Spleen (tissue), 11 donors: ENCODE results near the gene DCP2. TPM values are rescaled to one million over a fixed set of nuclear protein-coding genes. Genes with fewer than 3 reads are reported as not detected.

ENCODE experiments used
- DNase-seq: peaks from one replicate; pipeline ENCODE4 v3.0.0-alpha.2; 2020
- H3K27ac ChIP-seq, 8 donors: fragments of 200-600 bp; sonication (generic) in 7 of 8; 1 replicate in 4 of 8; 2 replicates in 4 of 8; pipeline versions ENCODE4 v1.5.0 to v1.8.0; 2016 to 2021; ENCODE audit warnings: inconsistent platforms in 4 of 8, mild to moderate bottlenecking in 4 of 8, moderate library complexity in 1 of 8
- H3K27me3 ChIP-seq, 7 donors: fragments of 200-600 bp; sonication (generic) in 6 of 7; replicated peaks in 1 of 7; 1 replicate in 4 of 7; 2 replicates in 3 of 7; pipeline versions ENCODE4 v1.5.0 to v1.8.0; 2016 to 2021; ENCODE audit warnings: inconsistent platforms in 3 of 7, mild to moderate bottlenecking in 1 of 7
- H3K36me3 ChIP-seq, 6 donors: fragments of 200-600 bp; sonication (generic) in 5 of 6; 1 replicate in 4 of 6; 2 replicates in 2 of 6; pipeline versions ENCODE4 v1.5.0 to v1.8.0; 2016 to 2021; ENCODE audit warnings: inconsistent platforms in 2 of 6
- H3K4me1 ChIP-seq, 6 donors: fragments of 200-600 bp; sonication (generic) in 5 of 6; 1 replicate in 3 of 6; 2 replicates in 3 of 6; pipeline versions ENCODE4 v1.5.0 to v1.8.0; 2016 to 2021; ENCODE audit warnings: inconsistent platforms in 3 of 6
- H3K4me3 ChIP-seq, 8 donors: fragments of 200-600 bp; sonication (generic) in 7 of 8; 1 replicate in 4 of 8; 2 replicates in 4 of 8; pipeline versions ENCODE4 v1.5.0 to v1.8.0; 2016 to 2021; ENCODE audit warnings: inconsistent platforms in 4 of 8, mild to moderate bottlenecking in 4 of 8, moderate library complexity in 2 of 8
- H3K9me3 ChIP-seq, 8 donors: fragments of 200-600 bp; sonication (generic) in 7 of 8; 1 replicate in 4 of 8; 2 replicates in 4 of 8; pipeline versions ENCODE4 v1.5.0 to v1.8.0; 2016 to 2021; ENCODE audit warnings: inconsistent platforms in 4 of 8
- POLR2A ChIP-seq, 3 donors: fragments of 450-650 bp; IDR thresholded peaks; one replicate each; pipeline ENCODE4 v1.5.1; 2017; ENCODE audit warnings: antibody characterized with exemption in 3 of 3, mild to moderate bottlenecking in 1 of 3
- POLR2AphosphoS5 ChIP-seq, 3 donors: sonication (generic); formaldehyde crosslinking; IDR thresholded peaks; one replicate each; pipeline ENCODE4 v1.5.1; 2017; ENCODE audit warnings: antibody characterized with exemption in 3 of 3
- WGBS, 5 donors: extraction: QIAGEN DNeasy Blood & Tissue Kit in 3 of 5; methylation state at CpG; one replicate each; pipeline versions ENCODE4 v1.1.5 to v1.1.7; 2013 to 2018; 5-methylcytosine and 5-hydroxymethylcytosine counted together
- intact Hi-C: fragments of 100-400 bp; cut with DNase I; formaldehyde crosslinking; loops from one replicate; pipeline ENCODE4 v1.15.0; 2023; ENCODE audit warnings: low total_unique reads
- polyA plus RNA-seq, 3 donors: library from polyadenylated mRNA; stranded (reverse); fragments of 200-250 nt; gene quantifications; one replicate each; pipeline ENCODE4 v1.2.1, GENCODE V29; 2013
- total RNA-seq, 7 donors: library from RNA; depleted of rRNA in 3 of 7; stranded (reverse); fragments of >200 nt in 3 of 7; fragmentation: NEBNext Ultra II Directional in 4 of 7; extraction: Animal tissue kit (Norgen Biotek cat#: 25700) in 4 of 7; gene quantifications; one replicate each; pipeline versions ENCODE4 v1.1.0 to v1.2.1, GENCODE V29; 2016 to 2021
- TF ChIP-seq, protein P1 (sequence below), 11 experiments: fragments of 200-600 bp in 7 of 11; fragments of 450-650 bp in 4 of 11; sonication (generic) in 4 of 11; IDR thresholded peaks in 8 of 11; conservative IDR thresholded peaks in 3 of 11; 1 replicate in 7 of 11; 2 replicates in 4 of 11; pipeline versions ENCODE4 v1.4.0 to v1.8.0; 2016 to 2021; ENCODE audit warnings: antibody characterized with exemption in 11 of 11, inconsistent platforms in 4 of 11, mild to moderate bottlenecking in 1 of 11
- donor health status: healthy with polysubstance abuse.
- donor health status: DM: no; HTN: no; CAD: no; lungs with moderate emphysema.
- donor health status: DM: no; HTN: no; CAD: no.
- donor health status: Bipolar disorder and iron deficiency.
- donor health status: healthy.
- donor health status: DM: no; HTN: no; CAD: no.
- donor health status: DM: yes; HTN: yes; CAD: no.

DCP2 gene
- total and polyA plus RNA-seq, 10 donors: 17.5 to 110 (median 78.4) TPM

DNA sequence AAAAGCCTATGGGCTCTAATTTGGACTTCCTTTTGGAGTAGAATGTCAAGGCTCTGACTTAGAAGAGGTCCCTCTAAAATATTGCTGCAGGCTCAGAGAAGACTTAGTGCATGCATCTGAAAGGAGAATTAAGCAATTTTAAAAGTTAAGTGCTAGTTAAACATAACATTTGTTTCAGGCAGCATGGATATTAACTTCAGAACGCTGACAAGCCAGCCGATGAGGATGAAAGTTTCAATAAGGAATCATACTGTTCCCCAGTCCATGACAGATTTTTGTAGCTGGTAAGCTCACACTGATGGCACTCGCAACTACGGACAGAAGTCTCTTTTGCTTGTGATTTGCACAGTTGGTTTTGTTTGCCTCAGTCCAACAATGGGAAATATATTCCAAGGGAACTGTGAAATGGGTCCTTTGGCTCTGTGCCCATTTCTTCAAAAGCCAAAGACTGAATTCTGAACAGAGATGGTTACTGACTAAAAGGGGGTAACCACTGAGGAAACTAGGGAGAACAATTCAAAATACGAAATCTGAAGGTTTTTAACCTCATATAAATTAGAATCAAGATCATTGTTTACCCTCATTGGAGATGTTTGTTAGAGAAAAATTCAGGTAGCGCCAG is 47.6 kb downstream of the DCP2 start:
- peaks cover 0 to 97% (median 27%) of the 10 kb centered on the region in 6 donors for H3K36me3 ChIP-seq
- no peak for DNase-seq
- WGBS, 5 donors: 77 to 95% (median 86%) methylated on average over 6 of the region's 6 CpGs
- peak overlapping the region in 6 of 8 donors; percentile 4 to 70 (median 52) for H3K27ac ChIP-seq
- no peak overlapping the region for H3K4me3 ChIP-seq
- no peaks in the 10 kb centered on the region for H3K9me3 ChIP-seq
- peaks cover 8 to 36% (median 18%) of the 10 kb centered on the region in 6 donors for H3K4me1 ChIP-seq
- no peaks in the 10 kb centered on the region for H3K27me3 ChIP-seq
- no peak for TF ChIP-seq POLR2AphosphoS5 (IDR thresholded peaks at IDR 0.05)
- TF ChIP-seq, protein P1, sequence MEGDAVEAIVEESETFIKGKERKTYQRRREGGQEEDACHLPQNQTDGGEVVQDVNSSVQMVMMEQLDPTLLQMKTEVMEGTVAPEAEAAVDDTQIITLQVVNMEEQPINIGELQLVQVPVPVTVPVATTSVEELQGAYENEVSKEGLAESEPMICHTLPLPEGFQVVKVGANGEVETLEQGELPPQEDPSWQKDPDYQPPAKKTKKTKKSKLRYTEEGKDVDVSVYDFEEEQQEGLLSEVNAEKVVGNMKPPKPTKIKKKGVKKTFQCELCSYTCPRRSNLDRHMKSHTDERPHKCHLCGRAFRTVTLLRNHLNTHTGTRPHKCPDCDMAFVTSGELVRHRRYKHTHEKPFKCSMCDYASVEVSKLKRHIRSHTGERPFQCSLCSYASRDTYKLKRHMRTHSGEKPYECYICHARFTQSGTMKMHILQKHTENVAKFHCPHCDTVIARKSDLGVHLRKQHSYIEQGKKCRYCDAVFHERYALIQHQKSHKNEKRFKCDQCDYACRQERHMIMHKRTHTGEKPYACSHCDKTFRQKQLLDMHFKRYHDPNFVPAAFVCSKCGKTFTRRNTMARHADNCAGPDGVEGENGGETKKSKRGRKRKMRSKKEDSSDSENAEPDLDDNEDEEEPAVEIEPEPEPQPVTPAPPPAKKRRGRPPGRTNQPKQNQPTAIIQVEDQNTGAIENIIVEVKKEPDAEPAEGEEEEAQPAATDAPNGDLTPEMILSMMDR (IDR thresholded peaks at IDR 0.05 in 8 of 11, conservative IDR thresholded peaks at IDR 0.05 in 3 of 11): no peak
- no peak for TF ChIP-seq POLR2A (IDR thresholded peaks at IDR 0.05)
- intact Hi-C loops: no loop called here

DNA sequence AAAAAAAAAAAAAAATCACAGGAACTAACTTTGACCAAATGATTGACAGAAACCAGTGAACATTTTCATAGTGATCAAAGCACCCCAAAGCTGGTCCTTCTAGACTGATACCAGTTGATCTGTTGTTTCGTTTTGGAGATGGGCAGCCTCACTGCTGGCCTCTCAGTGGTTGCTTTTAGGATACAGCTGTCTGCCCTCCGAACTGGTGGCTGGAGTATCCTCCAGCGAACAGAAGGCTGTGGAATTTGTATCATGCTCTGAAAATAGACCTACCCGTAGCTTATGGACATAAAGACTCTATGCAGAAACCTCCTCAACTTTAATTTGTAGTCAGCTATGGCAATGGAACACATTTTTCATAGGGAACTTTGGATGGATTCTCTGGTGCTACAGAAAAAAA is 49.0 kb downstream of the DCP2 start:
- peak in 1 of 3 donors; percentile 9 for TF ChIP-seq POLR2AphosphoS5 (IDR thresholded peaks at IDR 0.05)
- TF ChIP-seq, protein P1 (IDR thresholded peaks at IDR 0.05 in 8 of 11, conservative IDR thresholded peaks at IDR 0.05 in 3 of 11): no peak
- intact Hi-C loops: no loop called here
- H3K4me1 ChIP-seq: peaks cover 8 to 35% (median 18%) of the 10 kb centered on the region in 6 donors
- no peak for DNase-seq
- peaks cover 0 to 87% (median 26%) of the 10 kb centered on the region in 6 donors for H3K36me3 ChIP-seq
- WGBS, 5 donors: 91 to 97% (median 96%) methylated on average over 4 of the region's 4 CpGs
- H3K4me3 ChIP-seq: no peak overlapping the region
- H3K9me3 ChIP-seq: no peaks in the 10 kb centered on the region
- no peaks in the 10 kb centered on the region for H3K27me3 ChIP-seq
- no peak overlapping the region for H3K27ac ChIP-seq

DNA sequence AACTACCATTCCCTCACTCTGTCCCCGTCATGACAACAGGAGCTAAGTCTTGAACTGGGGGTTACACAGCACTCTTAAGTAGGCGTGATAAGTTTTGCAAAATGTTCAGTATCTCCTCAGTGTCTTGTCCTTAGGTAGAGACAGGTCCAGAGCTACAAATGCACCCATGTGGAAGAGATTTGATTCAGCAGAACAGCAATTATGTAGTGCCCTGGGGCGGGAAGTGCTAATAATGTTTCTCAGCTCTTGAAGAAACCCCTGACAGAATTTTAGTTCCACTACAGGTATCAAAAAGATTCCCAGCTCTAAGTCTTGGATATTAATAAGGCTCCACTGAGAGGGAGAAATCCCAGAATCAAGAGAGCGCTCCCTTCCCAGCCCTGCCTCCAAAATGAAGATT is 49.6 kb downstream of the DCP2 start:
- Histone ChIP-seq H3K4me1 (peaks cover 8 to 29% (median 17%) of the 10 kb centered on the region in 6 donors), H3K36me3 (peaks cover 0 to 80% (median 26%) of the 10 kb centered on the region in 6 donors), H3K4me3 (no peak overlapping the region), H3K27ac (no peak overlapping the region), H3K27me3 (no peaks in the 10 kb centered on the region), H3K9me3 (no peaks in the 10 kb centered on the region)
- no peak for DNase-seq
- intact Hi-C loops: no loop called here
- TF ChIP-seq, protein P1 (IDR thresholded peaks at IDR 0.05 in 8 of 11, conservative IDR thresholded peaks at IDR 0.05 in 3 of 11): no peak
- no peak for TF ChIP-seq POLR2AphosphoS5 (IDR thresholded peaks at IDR 0.05)
- no peak for TF ChIP-seq POLR2A (IDR thresholded peaks at IDR 0.05)
- WGBS, 5 donors: 93 to 98% (median 95%) methylated on average over 4 of the region's 4 CpGs

DNA sequence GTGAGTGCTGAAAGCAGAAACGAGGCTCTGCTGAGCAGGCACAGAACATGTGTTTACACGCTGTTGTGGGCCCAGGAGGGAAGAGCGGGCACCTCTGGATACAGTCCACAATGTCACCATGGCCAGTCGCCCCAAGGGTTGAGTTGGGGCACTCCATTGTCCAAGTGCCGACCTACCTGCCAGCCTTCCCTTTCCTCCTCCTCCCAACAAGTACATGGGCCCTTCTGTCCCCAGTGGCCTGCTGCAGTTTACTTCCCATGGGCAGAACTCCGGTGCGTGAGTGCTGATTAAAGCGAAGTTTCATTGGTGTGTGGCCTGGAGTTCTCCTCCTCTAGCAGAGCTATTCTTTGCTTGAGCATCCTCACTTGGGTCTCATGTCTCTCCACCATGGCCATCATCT is 50.4 kb downstream of the DCP2 start:
- no peak for DNase-seq
- Histone ChIP-seq H3K4me3 (no peak overlapping the region), H3K4me1 (peaks cover 5 to 21% (median 12%) of the 10 kb centered on the region in 6 donors), H3K27me3 (no peaks in the 10 kb centered on the region), H3K36me3 (peaks cover 0 to 72% (median 26%) of the 10 kb centered on the region in 6 donors), H3K27ac (no peak overlapping the region), H3K9me3 (no peaks in the 10 kb centered on the region)
- WGBS, 5 donors: 83 to 93% (median 91%) methylated on average over 8 of the region's 8 CpGs
- TF ChIP-seq POLR2AphosphoS5 (IDR thresholded peaks at IDR 0.05): peak in 1 of 3 donors; percentile 34
- TF ChIP-seq, protein P1 (IDR thresholded peaks at IDR 0.05 in 8 of 11, conservative IDR thresholded peaks at IDR 0.05 in 3 of 11): no peak
- intact Hi-C loops: no loop called here
